Fibroblast of lung (primary cell): ENCODE results near the gene COL24A1. TPM values are rescaled to one million over a fixed set of nuclear protein-coding genes. Genes with fewer than 3 reads are reported as not detected.

Experiments used
- DNase-seq, 2 donors: peaks; one replicate each; pipeline versions ENCODE4 v3.0.0 to v3.0.0-alpha.2; 2010; ENCODE audit warnings: low read depth in 2 of 2
- H2AFZ ChIP-seq: 2 replicates; pipeline ENCODE4 v1.5.1; 2012; ENCODE audit warnings: low read length, control low read depth, inconsistent platforms
- H3K27ac ChIP-seq: 2 replicates; pipeline ENCODE4 v1.5.1; 2011; ENCODE audit warnings: low read length, control low read depth; ENCODE audit not compliant: insufficient read depth
- H3K27me3 ChIP-seq: 2 replicates; pipeline ENCODE4 v1.5.1; 2011; ENCODE audit warnings: mild to moderate bottlenecking, low read length; ENCODE audit not compliant: control insufficient read depth, insufficient read depth
- H3K36me3 ChIP-seq: 2 replicates; pipeline ENCODE4 v1.5.1; 2011; ENCODE audit warnings: low read length; ENCODE audit not compliant: control insufficient read depth, insufficient read depth
- H3K4me1 ChIP-seq: 2 replicates; pipeline ENCODE4 v1.5.1; 2011; ENCODE audit warnings: low read length; ENCODE audit not compliant: control insufficient read depth, insufficient read depth; ENCODE audit errors: extremely low read depth
- H3K4me2 ChIP-seq: 2 replicates; pipeline ENCODE4 v1.5.1; 2011; ENCODE audit warnings: low read length, control low read depth; ENCODE audit not compliant: insufficient read depth; ENCODE audit errors: extremely low read depth
- H3K4me3 ChIP-seq, 4 experiments: fragments of 200-600 bp in 1 of 4; sonication (generic) in 1 of 4; replicated peaks in 1 of 4; 2 replicates each; pipeline ENCODE4 v1.5.1; 2011 to 2016; ENCODE audit warnings: low read length in 4 of 4, low read depth in 3 of 4, mild to moderate bottlenecking in 3 of 4, control low read depth in 2 of 4, inconsistent platforms in 1 of 4, mixed read lengths in 1 of 4; ENCODE audit not compliant: insufficient read depth in 1 of 4; ENCODE audit errors: control extremely low read depth in 1 of 4
- H3K79me2 ChIP-seq: 2 replicates; pipeline ENCODE4 v1.5.1; 2012; ENCODE audit warnings: mild to moderate bottlenecking, low read length, inconsistent platforms; ENCODE audit not compliant: control insufficient read depth, insufficient read depth
- H3K9ac ChIP-seq: 2 replicates; pipeline ENCODE4 v1.5.1; 2011; ENCODE audit warnings: mild to moderate bottlenecking, low read length, control low read depth; ENCODE audit not compliant: insufficient read depth
- H3K9me3 ChIP-seq: 2 replicates; pipeline ENCODE4 v1.5.1; 2012; ENCODE audit warnings: low read depth, low read length; ENCODE audit not compliant: control insufficient read depth, insufficient read depth
- H4K20me1 ChIP-seq: 2 replicates; pipeline ENCODE4 v1.5.1; 2011; ENCODE audit warnings: low read length; ENCODE audit not compliant: control insufficient read depth, insufficient read depth; ENCODE audit errors: extremely low read depth
- CTCF ChIP-seq, 2 donors: IDR thresholded peaks in 1 of 2; conservative IDR thresholded peaks in 1 of 2; 1 replicate in 1 of 2; 2 replicates in 1 of 2; pipeline ENCODE4 v1.5.1; 2011 to 2012; ENCODE audit warnings: low read length in 2 of 2, control low read depth in 1 of 2, inconsistent platforms in 1 of 2, low read depth in 1 of 2, mild to moderate bottlenecking in 1 of 2
- EZH2 ChIP-seq: IDR thresholded peaks from 2 replicates; pipeline ENCODE4 v1.5.1; 2012; ENCODE audit warnings: low read length, control low read depth, mild to moderate bottlenecking; ENCODE audit errors: missing control alignments
- polyA plus RNA-seq, 2 donors: library from polyadenylated mRNA; depleted of rRNA in 1 of 2; stranded (reverse) in 1 of 2; unstranded in 1 of 2; fragments of >200 nt; gene quantifications; 2 replicates each; pipeline ENCODE4 v1.2.1, GENCODE V29; 2011 to 2012; ENCODE audit warnings: missing spikeins in 1 of 2
- total RNA-seq: library from RNA; depleted of rRNA; stranded (reverse); fragments of >200 nt; gene quantifications from 2 replicates; pipeline ENCODE4 v1.2.1, GENCODE V29; 2014

Gene COL24A1
- total and polyA plus RNA-seq, 2 donors (not counting 1 experiment from before 2014, with no cell fraction given) = 0.31 to 3.3 TPM

- DNase-seq = no peak
- H3K4me1 ChIP-seq = no peaks in the 10 kb centered on the region
- TF ChIP-seq EZH2 = no peak
- TF ChIP-seq CTCF (conservative IDR thresholded peaks at IDR 0.05 in 1 of 2, IDR thresholded peaks at IDR 0.05 in 1 of 2; ENCODE audit: low read depth in 1 of 2, low read length in 2 of 2) = no peak
- H4K20me1 ChIP-seq = no peaks in the 10 kb centered on the region
- no peak overlapping the region for H3K27ac ChIP-seq
- H3K4me2 ChIP-seq = no peak overlapping the region
- H3K36me3 ChIP-seq = no peaks in the 10 kb centered on the region
- H3K9ac ChIP-seq = no peak overlapping the region
- no peak overlapping the region for H2AFZ ChIP-seq
- H3K9me3 ChIP-seq = no peaks in the 10 kb centered on the region
- H3K4me3 ChIP-seq = no peak overlapping the region
- H3K79me2 ChIP-seq = no peaks in the 10 kb centered on the region
- no peaks in the 10 kb centered on the region for H3K27me3 ChIP-seq
These were observed 332.3 kb downstream of the COL24A1 start for GRCh38 chr1:85824066-85824840.

GRCh38 chr1:85822696-85823095, 333.9 kb downstream of the COL24A1 start:
- Histone ChIP-seq H3K36me3 (no peaks in the 10 kb centered on the region), H3K4me2 (no peak overlapping the region), H3K27me3 (no peaks in the 10 kb centered on the region), H4K20me1 (no peaks in the 10 kb centered on the region), H2AFZ (no peak overlapping the region), H3K4me3 (no peak overlapping the region), H3K79me2 (no peaks in the 10 kb centered on the region), H3K9me3 (no peaks in the 10 kb centered on the region), H3K4me1 (no peaks in the 10 kb centered on the region), H3K9ac (no peak overlapping the region), H3K27ac (no peak overlapping the region)
- no peak for DNase-seq
- TF ChIP-seq CTCF (conservative IDR thresholded peaks at IDR 0.05 in 1 of 2, IDR thresholded peaks at IDR 0.05 in 1 of 2; ENCODE audit: low read depth in 1 of 2, low read length in 2 of 2) (no peak), EZH2 (no peak)

- Histone ChIP-seq H3K4me2 (no peak overlapping the region), H3K27ac (no peak overlapping the region)
These were observed 338.2 kb downstream of the COL24A1 start for GRCh38 chr1:85818371-85818770.

More at GRCh38 chr1:85818371-85818770, 338.2 kb downstream of the COL24A1 start:
- H4K20me1 ChIP-seq = no peaks in the 10 kb centered on the region
- H3K27me3 ChIP-seq = no peaks in the 10 kb centered on the region
- no peaks in the 10 kb centered on the region for H3K36me3 ChIP-seq
- no peaks in the 10 kb centered on the region for H3K9me3 ChIP-seq
- TF ChIP-seq CTCF (conservative IDR thresholded peaks at IDR 0.05 in 1 of 2, IDR thresholded peaks at IDR 0.05 in 1 of 2; ENCODE audit: low read depth in 1 of 2, low read length in 2 of 2) (no peak), EZH2 (no peak)
- no peaks in the 10 kb centered on the region for H3K79me2 ChIP-seq
- no peaks in the 10 kb centered on the region for H3K4me1 ChIP-seq
- no peak overlapping the region for H2AFZ ChIP-seq
- H3K4me3 ChIP-seq = no peak overlapping the region
- DNase-seq = peak; percentile 47 to 77
- H3K9ac ChIP-seq = no peak overlapping the region
